Fibroblast of lung (primary cell): ENCODE results near the gene SERTAD2. TPM values are rescaled to one million over a fixed set of nuclear protein-coding genes. Genes with fewer than 3 reads are reported as not detected.

Experiments used
- DNase-seq, 2 donors: peaks; one replicate each; pipeline versions ENCODE4 v3.0.0 to v3.0.0-alpha.2; 2010; ENCODE audit warnings: low read depth in 2 of 2
- H2AFZ ChIP-seq: 2 replicates; pipeline ENCODE4 v1.5.1; 2012; ENCODE audit warnings: low read length, control low read depth, inconsistent platforms
- H3K27ac ChIP-seq: 2 replicates; pipeline ENCODE4 v1.5.1; 2011; ENCODE audit warnings: low read length, control low read depth; ENCODE audit not compliant: insufficient read depth
- H3K27me3 ChIP-seq: 2 replicates; pipeline ENCODE4 v1.5.1; 2011; ENCODE audit warnings: mild to moderate bottlenecking, low read length; ENCODE audit not compliant: control insufficient read depth, insufficient read depth
- H3K36me3 ChIP-seq: 2 replicates; pipeline ENCODE4 v1.5.1; 2011; ENCODE audit warnings: low read length; ENCODE audit not compliant: control insufficient read depth, insufficient read depth
- H3K4me1 ChIP-seq: 2 replicates; pipeline ENCODE4 v1.5.1; 2011; ENCODE audit warnings: low read length; ENCODE audit not compliant: control insufficient read depth, insufficient read depth; ENCODE audit errors: extremely low read depth
- H3K4me2 ChIP-seq: 2 replicates; pipeline ENCODE4 v1.5.1; 2011; ENCODE audit warnings: low read length, control low read depth; ENCODE audit not compliant: insufficient read depth; ENCODE audit errors: extremely low read depth
- H3K4me3 ChIP-seq, 4 experiments: fragments of 200-600 bp in 1 of 4; sonication (generic) in 1 of 4; replicated peaks in 1 of 4; 2 replicates each; pipeline ENCODE4 v1.5.1; 2011 to 2016; ENCODE audit warnings: low read length in 4 of 4, low read depth in 3 of 4, mild to moderate bottlenecking in 3 of 4, control low read depth in 2 of 4, inconsistent platforms in 1 of 4, mixed read lengths in 1 of 4; ENCODE audit not compliant: insufficient read depth in 1 of 4; ENCODE audit errors: control extremely low read depth in 1 of 4
- H3K79me2 ChIP-seq: 2 replicates; pipeline ENCODE4 v1.5.1; 2012; ENCODE audit warnings: mild to moderate bottlenecking, low read length, inconsistent platforms; ENCODE audit not compliant: control insufficient read depth, insufficient read depth
- H3K9ac ChIP-seq: 2 replicates; pipeline ENCODE4 v1.5.1; 2011; ENCODE audit warnings: mild to moderate bottlenecking, low read length, control low read depth; ENCODE audit not compliant: insufficient read depth
- H3K9me3 ChIP-seq: 2 replicates; pipeline ENCODE4 v1.5.1; 2012; ENCODE audit warnings: low read depth, low read length; ENCODE audit not compliant: control insufficient read depth, insufficient read depth
- H4K20me1 ChIP-seq: 2 replicates; pipeline ENCODE4 v1.5.1; 2011; ENCODE audit warnings: low read length; ENCODE audit not compliant: control insufficient read depth, insufficient read depth; ENCODE audit errors: extremely low read depth
- EZH2 ChIP-seq: IDR thresholded peaks from 2 replicates; pipeline ENCODE4 v1.5.1; 2012; ENCODE audit warnings: low read length, control low read depth, mild to moderate bottlenecking; ENCODE audit errors: missing control alignments
- polyA plus RNA-seq, 2 donors: library from polyadenylated mRNA; depleted of rRNA in 1 of 2; stranded (reverse) in 1 of 2; unstranded in 1 of 2; fragments of >200 nt; gene quantifications; 2 replicates each; pipeline ENCODE4 v1.2.1, GENCODE V29; 2011 to 2012; ENCODE audit warnings: missing spikeins in 1 of 2
- total RNA-seq: library from RNA; depleted of rRNA; stranded (reverse); fragments of >200 nt; gene quantifications from 2 replicates; pipeline ENCODE4 v1.2.1, GENCODE V29; 2014
- TF ChIP-seq, protein P1 (sequence below), 2 donors: IDR thresholded peaks in 1 of 2; conservative IDR thresholded peaks in 1 of 2; 1 replicate in 1 of 2; 2 replicates in 1 of 2; pipeline ENCODE4 v1.5.1; 2011 to 2012; ENCODE audit warnings: low read length in 2 of 2, control low read depth in 1 of 2, inconsistent platforms in 1 of 2, low read depth in 1 of 2, mild to moderate bottlenecking in 1 of 2

SERTAD2 gene
- total and polyA plus RNA-seq, 2 donors (not counting 1 experiment from before 2014, with no cell fraction given) = 15.2 to 16.5 TPM

DNA sequence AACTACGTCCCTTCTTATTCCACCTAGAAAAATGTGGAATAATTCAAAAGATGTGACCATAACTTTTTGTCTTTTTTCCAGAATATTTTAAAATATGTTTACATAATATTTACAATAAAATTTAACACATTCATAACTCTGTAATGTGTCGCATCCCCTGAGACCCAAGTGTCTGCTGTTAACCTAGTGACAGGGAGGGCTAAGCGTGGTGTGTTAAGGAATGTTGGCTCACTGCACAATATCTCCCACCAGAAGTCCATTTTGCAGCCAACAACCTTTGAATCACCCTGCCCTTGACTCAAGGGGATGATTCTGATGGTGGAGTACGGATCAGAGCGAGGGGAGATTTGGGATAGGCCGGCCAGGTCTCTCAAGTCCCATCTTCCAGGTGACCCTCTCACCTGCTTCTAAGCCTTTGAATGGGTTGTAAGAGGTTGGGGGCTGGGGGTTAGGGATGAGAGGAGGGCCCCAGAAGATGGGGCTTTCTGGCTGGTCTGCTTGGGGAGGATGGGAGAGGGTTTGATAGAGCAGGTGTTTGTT lies 43.3 kb downstream of the SERTAD2 start:
- Histone ChIP-seq H3K4me2 (no peak overlapping the region), H3K4me1 (peaks cover 2% of the 10 kb centered on the region), H3K9me3 (no peaks in the 10 kb centered on the region), H3K9ac (no peak overlapping the region), H3K79me2 (no peaks in the 10 kb centered on the region), H3K27ac (no peak overlapping the region), H3K27me3 (peaks cover 10% of the 10 kb centered on the region), H4K20me1 (no peaks in the 10 kb centered on the region), H3K36me3 (no peaks in the 10 kb centered on the region), H2AFZ (no peak overlapping the region), H3K4me3 (no peak overlapping the region)
- TF ChIP-seq EZH2 = no peak
- TF ChIP-seq, protein P1, sequence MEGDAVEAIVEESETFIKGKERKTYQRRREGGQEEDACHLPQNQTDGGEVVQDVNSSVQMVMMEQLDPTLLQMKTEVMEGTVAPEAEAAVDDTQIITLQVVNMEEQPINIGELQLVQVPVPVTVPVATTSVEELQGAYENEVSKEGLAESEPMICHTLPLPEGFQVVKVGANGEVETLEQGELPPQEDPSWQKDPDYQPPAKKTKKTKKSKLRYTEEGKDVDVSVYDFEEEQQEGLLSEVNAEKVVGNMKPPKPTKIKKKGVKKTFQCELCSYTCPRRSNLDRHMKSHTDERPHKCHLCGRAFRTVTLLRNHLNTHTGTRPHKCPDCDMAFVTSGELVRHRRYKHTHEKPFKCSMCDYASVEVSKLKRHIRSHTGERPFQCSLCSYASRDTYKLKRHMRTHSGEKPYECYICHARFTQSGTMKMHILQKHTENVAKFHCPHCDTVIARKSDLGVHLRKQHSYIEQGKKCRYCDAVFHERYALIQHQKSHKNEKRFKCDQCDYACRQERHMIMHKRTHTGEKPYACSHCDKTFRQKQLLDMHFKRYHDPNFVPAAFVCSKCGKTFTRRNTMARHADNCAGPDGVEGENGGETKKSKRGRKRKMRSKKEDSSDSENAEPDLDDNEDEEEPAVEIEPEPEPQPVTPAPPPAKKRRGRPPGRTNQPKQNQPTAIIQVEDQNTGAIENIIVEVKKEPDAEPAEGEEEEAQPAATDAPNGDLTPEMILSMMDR (conservative IDR thresholded peaks at IDR 0.05 in 1 of 2, IDR thresholded peaks at IDR 0.05 in 1 of 2; ENCODE audit: low read depth in 1 of 2, low read length in 2 of 2) = no peak
- DNase-seq = no peak

DNA sequence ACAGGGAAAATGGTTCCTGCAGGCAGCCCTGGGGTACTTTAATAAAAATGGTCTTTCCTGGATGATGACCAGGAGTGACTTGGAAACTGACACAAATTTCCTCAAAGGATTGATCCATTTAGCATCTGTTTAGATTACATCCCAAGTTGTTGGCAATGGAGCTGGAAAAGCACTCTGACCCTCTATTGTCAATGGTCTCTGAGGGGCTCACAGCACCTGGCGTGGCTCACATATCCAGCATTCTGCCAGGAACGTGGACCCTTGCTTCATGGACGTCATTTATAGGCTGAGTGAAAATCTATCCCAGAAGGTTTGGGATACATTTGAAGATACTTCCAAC lies 43.8 kb downstream of the SERTAD2 start:
- no peaks in the 10 kb centered on the region for H3K9me3 ChIP-seq
- H3K4me3 ChIP-seq = peak overlapping the region in 2 of 4 experiments; percentile 21 to 49
- no peaks in the 10 kb centered on the region for H3K36me3 ChIP-seq
- H3K9ac ChIP-seq = no peak overlapping the region
- H3K27me3 ChIP-seq = peaks cover 12% of the 10 kb centered on the region
- H4K20me1 ChIP-seq = no peaks in the 10 kb centered on the region
- no peak overlapping the region for H3K27ac ChIP-seq
- H2AFZ ChIP-seq = peak overlapping the region; percentile 57
- H3K4me1 ChIP-seq = peaks cover 2% of the 10 kb centered on the region
- peak overlapping the region; percentile 72 for H3K4me2 ChIP-seq
- H3K79me2 ChIP-seq = no peaks in the 10 kb centered on the region
- TF ChIP-seq, protein P1 (conservative IDR thresholded peaks at IDR 0.05 in 1 of 2, IDR thresholded peaks at IDR 0.05 in 1 of 2; ENCODE audit: low read depth in 1 of 2, low read length in 2 of 2) = no peak
- no peak for TF ChIP-seq EZH2
- no peak for DNase-seq

DNA sequence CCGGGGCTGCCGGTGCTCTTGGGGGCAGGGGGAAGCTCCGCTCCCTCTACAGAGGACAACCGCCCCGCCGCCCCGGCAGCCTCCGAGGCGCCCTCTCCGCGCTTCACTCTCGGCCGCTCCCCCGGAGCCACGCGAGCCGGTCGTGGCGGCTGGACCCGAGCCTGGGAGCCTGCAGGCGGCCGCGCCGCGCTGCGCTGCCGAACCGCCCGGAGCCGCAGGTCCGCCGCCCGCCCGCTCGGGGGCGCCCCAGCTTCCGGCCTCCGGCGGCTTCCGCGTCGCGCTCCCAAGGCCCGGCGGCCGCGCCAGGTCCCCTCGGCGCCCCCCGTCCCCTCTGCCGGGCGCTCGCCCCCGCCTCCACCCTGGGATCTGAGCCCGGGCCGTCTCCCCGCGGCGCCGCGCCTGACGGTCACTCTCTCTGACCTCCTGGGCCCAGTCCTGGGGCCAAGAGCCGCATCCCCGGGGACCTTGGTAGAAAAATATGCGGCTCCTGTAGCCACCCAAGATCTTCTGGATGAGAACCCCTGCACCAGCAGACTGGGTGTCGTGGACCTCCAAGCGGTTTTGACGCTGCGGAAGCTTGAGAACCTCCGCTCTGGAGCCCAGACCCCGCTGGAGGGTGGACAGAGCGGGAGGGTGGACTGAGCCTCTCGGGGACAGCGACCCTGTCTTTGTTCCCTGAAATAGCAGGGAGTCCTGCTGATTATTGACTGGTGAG lies 44.3 kb downstream of the SERTAD2 start:
- Histone ChIP-seq H3K9ac (peak overlapping the region; percentile 54), H3K27me3 (peaks cover 12% of the 10 kb centered on the region), H3K36me3 (no peaks in the 10 kb centered on the region), H2AFZ (peak overlapping the region; percentile 78), H3K9me3 (no peaks in the 10 kb centered on the region), H4K20me1 (no peaks in the 10 kb centered on the region), H3K4me2 (peak overlapping the region; percentile 72), H3K4me3 (peak overlapping the region; percentile 15 to 49 (median 25)), H3K27ac (no peak overlapping the region), H3K4me1 (peaks cover 2% of the 10 kb centered on the region), H3K79me2 (no peaks in the 10 kb centered on the region)
- DNase-seq = peak; percentile 39 to 40
- no peak for TF ChIP-seq EZH2
- TF ChIP-seq, protein P1 (conservative IDR thresholded peaks at IDR 0.05 in 1 of 2, IDR thresholded peaks at IDR 0.05 in 1 of 2; ENCODE audit: low read depth in 1 of 2, low read length in 2 of 2) = peak in 1 of 2 donors; percentile 2
